T-helper 2 cell treated with Interferon-gamma antibody and Interleukin-4, amounts not matched to agents 5 μg/mL and 100 μg/mL, for 36 hours (primary cell): ENCODE data around the gene ULK1.

Experiments
- DNase-seq: peaks from one replicate; pipeline ENCODE4 v3.0.0; 2021; ENCODE audit warnings: low spot score
- H3K27ac Mint-ChIP-seq: one replicate; pipeline ENCODE4 v1.8.0; 2021; ENCODE audit warnings: mild to moderate bottlenecking, mixed read lengths
- H3K27me3 Mint-ChIP-seq: one replicate; pipeline ENCODE4 v1.8.0; 2021; ENCODE audit warnings: low read depth, mixed read lengths
- H3K36me3 Mint-ChIP-seq: one replicate; pipeline ENCODE4 v1.8.0; 2021; ENCODE audit warnings: low read depth, mixed read lengths
- H3K4me1 Mint-ChIP-seq: one replicate; pipeline ENCODE4 v1.8.0; 2021; ENCODE audit warnings: low read depth, mixed read lengths
- H3K4me3 Mint-ChIP-seq: one replicate; pipeline ENCODE4 v1.8.0; 2022; ENCODE audit warnings: mild to moderate bottlenecking, moderate library complexity, mixed read lengths
- H3K9me3 Mint-ChIP-seq: one replicate; pipeline ENCODE4 v1.8.0; 2021; ENCODE audit warnings: mixed read lengths

ULK1 gene

DNA sequence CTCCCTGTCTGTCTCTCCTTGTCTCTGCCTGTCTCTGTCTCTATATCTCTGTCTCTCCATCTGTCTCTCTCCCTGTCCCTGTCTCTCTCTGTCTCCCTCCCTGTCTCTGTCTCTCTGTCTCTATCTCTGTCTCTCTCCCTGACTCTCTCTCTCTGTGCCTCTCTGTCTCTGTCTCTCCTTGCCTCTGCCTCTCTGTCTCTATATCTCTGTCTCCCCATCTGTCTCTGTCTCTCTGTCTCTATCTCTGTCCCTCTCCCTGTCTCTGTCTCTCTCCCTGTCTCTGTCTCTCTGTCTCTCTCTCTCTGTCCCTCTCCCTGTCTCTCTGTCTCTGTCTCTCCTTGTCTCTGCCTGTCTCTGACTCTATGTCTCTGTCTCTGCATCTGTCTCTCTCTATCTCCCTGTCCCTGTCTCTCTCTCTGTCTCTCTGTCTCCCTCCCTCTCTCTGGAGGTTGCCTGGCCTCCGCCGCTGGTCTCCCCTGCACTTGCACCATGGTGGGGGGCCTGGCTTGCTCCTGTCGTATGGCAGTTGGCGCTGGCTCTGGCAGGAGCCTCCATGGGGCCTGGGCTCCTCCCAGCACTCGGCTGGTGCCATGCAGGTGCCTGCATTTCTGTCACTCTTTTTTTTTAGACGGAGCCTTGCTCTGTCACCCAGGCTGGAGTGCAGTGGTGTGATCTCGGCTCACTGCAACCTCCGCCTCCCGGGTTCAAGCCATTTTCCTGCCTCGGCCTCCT, 37.9 kb upstream of the ULK1 start:
- Mint-ChIP-seq H3K36me3 (no peaks in the 10 kb centered on the region), H3K27ac (no peak overlapping the region), H3K27me3 (peaks cover 3% of the 10 kb centered on the region), H3K9me3 (no peaks in the 10 kb centered on the region), H3K4me3 (no peak overlapping the region), H3K4me1 (peaks cover 5% of the 10 kb centered on the region)
- no peak for DNase-seq

DNA sequence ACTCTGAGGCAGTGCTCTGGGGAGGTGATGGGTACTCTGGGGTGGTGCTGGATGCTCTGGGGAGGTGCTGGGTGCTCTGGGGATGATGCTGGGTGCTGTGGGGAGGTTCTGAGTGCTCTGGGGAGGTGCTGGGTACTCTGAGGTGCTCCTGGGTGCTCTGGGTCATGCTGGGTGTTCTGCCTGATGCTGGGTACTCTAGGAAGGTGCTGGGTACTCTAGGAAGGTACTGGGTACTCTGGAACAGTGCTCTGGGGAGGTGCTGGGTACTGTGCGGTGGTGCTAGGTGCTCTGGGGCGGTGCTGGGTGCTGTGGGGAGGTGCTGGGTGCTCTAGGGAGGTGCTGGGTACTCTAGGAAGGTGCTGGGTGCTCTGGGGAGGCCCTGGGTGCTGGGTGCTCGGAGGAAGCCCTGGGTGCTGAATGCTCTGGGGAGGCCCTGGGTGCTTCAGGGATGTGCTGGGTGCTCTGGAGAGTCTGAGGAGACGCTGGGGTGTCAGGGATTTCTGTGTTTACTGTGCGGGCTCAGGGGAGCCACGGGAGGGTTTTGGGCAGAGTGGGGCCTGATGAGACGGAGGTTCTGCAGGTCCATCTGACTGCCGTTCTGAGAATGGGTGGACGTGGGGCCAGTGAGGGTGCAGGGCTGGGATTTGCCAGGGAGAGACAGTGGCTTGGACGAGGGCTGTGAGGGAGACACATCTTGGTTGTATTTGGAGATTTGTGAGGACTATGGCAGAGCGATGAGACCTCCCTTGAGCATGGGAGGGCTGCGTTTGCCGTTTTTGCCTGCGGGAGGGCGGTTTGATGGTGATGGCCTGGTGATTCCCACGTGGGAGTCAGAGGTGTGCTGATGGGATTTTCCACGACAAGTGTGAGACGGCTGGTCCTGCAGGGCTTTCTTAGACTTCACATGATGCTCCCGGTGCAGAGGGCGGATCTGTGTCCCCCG, 36.2 kb upstream of the ULK1 start:
- no peaks in the 10 kb centered on the region for H3K9me3 Mint-ChIP-seq
- no peak for DNase-seq
- peaks cover 5% of the 10 kb centered on the region for H3K4me1 Mint-ChIP-seq
- no peaks in the 10 kb centered on the region for H3K36me3 Mint-ChIP-seq
- no peak overlapping the region for H3K27ac Mint-ChIP-seq
- peaks cover 3% of the 10 kb centered on the region for H3K27me3 Mint-ChIP-seq
- no peak overlapping the region for H3K4me3 Mint-ChIP-seq

DNA sequence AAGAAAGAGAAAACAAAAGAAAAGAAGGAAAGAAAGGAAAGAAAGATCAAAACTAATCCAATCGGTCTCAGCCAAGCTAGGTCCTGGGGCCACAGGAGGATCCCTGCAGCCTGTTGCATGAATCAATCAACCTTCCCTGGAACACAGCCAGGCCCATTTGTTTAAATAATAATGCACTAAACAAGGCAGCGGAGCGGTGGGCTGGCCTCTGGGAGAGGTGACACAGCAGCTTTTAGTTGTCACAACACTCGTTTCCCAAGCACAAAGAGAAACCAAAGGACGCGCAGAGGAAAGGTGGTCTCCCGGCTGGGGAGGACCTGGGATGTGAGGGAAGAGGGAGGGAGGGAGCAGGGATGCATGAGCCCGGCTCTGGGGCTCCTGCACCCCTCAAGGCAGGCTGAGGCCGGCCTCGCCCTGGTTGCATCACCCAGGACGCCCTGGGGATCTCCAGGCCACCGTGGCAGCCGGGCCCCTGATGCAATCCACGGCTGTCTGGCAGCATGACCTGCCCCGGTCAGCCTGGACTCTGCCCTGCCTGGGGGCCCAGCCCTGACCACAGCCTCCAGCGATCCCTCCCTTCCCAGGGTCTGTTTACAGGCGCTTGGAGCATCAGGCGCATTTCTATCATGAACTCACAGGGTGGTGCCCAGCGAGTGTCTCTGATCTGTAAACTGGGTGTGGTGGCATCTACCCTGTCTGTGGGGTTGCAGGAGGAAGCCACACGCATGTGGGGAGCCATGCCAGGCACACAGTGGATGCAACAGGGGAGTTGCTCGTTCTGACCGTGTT, 33.8 kb upstream of the ULK1 start:
- Mint-ChIP-seq H3K4me1 (peaks cover 5% of the 10 kb centered on the region), H3K9me3 (no peaks in the 10 kb centered on the region), H3K4me3 (no peak overlapping the region), H3K27me3 (peaks cover 3% of the 10 kb centered on the region), H3K36me3 (no peaks in the 10 kb centered on the region), H3K27ac (peak overlapping the region; percentile 26)
- DNase-seq, result no peak

DNA sequence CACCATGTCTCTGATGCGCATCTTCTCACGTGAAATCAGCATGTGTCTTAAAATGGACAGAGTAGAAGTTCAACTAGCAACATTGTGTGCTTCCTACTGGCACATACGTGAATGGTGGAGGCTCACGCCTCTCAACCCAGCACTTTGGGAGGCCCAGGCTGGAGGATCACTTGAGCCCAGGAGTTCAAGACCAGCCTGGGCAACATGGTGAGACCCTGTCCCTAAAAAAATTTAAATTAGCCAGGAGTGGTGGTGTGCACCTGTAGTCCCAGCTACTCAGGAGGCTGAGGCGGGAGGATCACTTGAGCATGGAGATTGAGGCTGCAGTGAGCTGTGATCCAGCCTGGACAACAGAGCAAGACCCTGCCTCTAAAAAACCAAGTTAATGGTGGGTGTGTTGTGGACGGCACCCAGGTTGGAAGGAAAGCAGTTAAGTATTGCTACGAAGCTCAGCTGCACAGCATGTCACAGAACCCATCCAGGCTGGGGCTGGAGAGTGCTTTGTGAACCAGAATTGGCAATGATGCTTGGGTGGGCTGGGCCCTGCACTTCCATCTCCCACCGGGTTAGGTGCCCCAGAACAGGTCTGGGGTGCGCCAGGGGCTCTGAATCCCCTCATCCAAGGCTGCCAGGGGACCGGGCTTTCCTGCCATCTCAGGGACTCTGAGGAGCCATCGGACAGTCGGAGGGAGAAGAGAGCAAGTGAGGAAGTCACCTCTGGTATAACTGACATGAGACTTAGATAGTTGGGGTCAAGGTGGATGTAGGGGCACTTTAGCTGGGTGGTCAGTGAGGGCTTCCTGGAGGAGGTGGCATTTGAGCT, 33.0 kb upstream of the ULK1 start:
- Mint-ChIP-seq H3K36me3 (no peaks in the 10 kb centered on the region), H3K4me3 (no peak overlapping the region), H3K27ac (no peak overlapping the region), H3K4me1 (peaks cover 5% of the 10 kb centered on the region), H3K27me3 (no peaks in the 10 kb centered on the region), H3K9me3 (no peaks in the 10 kb centered on the region)
- DNase-seq, result no peak

DNA sequence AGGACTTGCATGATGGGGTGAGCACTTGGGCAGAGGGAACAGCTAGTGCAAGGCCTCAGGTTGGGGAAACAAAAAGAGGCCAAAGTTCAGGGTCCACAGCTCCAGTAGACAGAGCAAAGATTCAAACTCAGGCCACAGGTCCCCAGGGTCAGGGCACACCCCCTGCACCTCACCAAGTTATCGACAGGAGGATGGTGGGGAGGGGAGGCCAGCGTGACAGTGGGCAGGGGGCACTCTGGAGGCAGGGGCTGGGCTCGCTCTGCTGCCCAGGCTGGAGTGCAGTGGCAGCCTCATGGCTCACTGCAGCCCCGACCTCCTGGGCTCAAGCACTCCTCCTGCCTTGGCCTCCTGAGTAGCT, 32.4 kb upstream of the ULK1 start:
- H3K9me3 Mint-ChIP-seq, result no peaks in the 10 kb centered on the region
- H3K27ac Mint-ChIP-seq, result no peak overlapping the region
- H3K4me1 Mint-ChIP-seq, result peaks cover 5% of the 10 kb centered on the region

DNA sequence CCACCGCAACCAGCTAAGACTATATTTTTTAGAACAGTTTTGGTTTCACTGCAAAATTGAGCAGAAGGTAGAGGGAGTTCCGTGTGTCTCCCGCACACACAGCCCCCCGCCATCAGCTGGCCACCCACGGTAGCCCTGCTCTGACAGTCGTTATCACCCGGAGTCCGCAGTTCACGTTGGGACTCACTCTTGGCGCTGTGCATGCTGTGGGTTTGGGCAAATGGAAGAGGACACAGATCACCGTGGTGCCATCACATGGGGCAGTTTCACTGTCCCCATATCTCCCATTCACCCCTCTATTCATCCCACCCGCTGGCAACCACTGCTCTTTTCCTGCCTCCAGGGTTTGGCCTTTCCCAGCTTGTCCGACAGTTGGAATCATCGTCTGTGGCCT, 31.8 kb upstream of the ULK1 start:
- H3K36me3 Mint-ChIP-seq, result no peaks in the 10 kb centered on the region
- no peak overlapping the region for H3K4me3 Mint-ChIP-seq
- H3K4me1 Mint-ChIP-seq, result peaks cover 5% of the 10 kb centered on the region
- H3K9me3 Mint-ChIP-seq, result no peaks in the 10 kb centered on the region
- H3K27me3 Mint-ChIP-seq, result no peaks in the 10 kb centered on the region
- H3K27ac Mint-ChIP-seq, result no peak overlapping the region
- no peak for DNase-seq

More for the DNA sequence above, 32.4 kb upstream of the ULK1 start:
- no peaks in the 10 kb centered on the region for H3K36me3 Mint-ChIP-seq
- no peaks in the 10 kb centered on the region for H3K27me3 Mint-ChIP-seq
- DNase-seq, result no peak
- H3K4me3 Mint-ChIP-seq, result no peak overlapping the region

DNA sequence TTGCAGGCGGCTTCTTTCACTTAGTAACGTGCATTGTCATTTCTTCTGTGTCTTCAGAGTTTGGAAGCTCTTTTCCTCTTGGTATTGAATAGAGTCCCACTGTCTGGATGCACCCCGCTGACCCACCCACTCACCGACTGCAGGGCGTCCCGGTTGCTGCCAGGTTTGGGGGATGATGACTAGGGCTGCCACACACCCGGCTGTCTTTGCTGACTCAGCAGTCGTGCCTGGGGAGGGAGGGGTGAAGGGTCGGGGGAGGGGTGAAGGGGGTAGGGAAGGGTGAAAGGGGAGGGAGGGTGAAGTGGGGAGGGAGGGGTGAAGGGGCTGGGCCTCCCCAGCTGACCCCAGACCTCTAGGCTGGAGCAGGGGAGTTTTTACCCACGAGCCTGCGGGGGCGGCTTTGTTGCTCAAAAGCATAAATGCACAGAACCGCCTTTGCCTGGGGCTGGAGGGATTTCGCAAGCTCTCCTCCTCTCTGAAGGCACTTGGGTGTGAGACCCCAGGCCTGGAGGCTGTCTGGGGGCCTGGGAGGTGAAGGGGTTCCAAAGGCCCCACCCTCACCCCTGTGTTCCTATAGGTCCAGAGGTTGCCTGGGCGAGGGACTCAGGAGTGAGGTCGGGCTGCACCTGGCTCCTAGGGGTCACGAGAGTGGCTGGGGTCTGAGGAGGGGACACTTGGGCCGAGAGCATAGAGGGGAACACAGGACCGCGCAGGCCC, 31.3 kb upstream of the ULK1 start:
- DNase-seq, result no peak
- Mint-ChIP-seq H3K36me3 (no peaks in the 10 kb centered on the region), H3K27ac (no peak overlapping the region), H3K27me3 (no peaks in the 10 kb centered on the region), H3K4me3 (no peak overlapping the region), H3K4me1 (peaks cover 5% of the 10 kb centered on the region), H3K9me3 (no peaks in the 10 kb centered on the region)

DNA sequence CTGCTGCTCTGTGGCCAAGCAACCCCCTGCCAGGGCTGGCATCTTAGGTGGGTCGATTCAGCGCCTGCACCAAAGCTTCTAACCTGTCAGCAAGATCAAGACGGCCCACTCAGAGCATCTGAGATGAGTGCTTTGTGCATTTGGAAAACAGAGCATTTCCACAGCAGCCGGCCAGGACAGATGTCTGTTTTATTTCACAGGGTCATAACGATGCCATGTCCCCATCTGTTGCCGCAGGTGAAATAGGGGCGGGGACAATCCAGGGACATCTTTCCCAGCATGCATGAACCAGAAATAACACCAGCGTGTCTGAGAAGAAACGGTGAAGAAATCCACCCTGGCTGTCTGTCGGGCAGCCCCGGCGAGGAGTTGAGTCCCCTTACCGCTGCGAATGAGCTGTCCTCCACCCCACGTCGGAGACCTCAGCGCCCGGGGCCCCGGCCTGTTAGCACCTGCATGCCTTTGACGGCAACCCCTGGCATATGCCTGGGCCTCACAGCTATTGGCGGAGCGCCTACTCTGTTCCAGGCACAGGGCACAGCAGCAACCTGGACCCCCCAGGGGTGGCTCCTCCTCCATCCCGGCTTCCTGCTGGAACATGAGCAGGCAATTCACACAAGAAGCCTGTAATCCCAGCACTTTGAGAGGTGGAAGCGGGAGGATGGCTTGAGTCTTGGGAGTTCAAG, 30.6 kb upstream of the ULK1 start:
- no peaks in the 10 kb centered on the region for H3K9me3 Mint-ChIP-seq
- peaks cover 5% of the 10 kb centered on the region for H3K4me1 Mint-ChIP-seq
- no peak overlapping the region for H3K27ac Mint-ChIP-seq
- DNase-seq, result no peak
- H3K4me3 Mint-ChIP-seq, result no peak overlapping the region
- no peaks in the 10 kb centered on the region for H3K36me3 Mint-ChIP-seq
- H3K27me3 Mint-ChIP-seq, result no peaks in the 10 kb centered on the region

DNA sequence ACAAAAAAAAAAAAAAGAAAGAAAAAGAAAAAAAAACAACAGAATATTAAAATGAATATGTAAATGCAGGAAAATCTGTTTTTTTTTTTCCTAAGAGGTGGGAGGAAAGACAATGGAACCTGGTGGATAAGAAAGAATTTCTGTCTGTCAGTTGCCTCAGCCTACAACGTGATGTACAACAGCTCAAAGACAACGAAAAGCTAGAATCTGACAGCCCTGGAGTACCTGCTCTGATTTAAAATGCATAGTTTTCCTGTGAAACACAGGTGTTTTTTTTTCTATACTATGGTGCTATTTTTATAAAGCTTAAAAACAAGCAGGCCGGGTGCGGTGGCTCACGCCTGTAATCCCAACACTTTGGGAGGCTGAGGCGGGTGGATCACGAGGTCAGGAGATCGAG, 30.0 kb upstream of the ULK1 start:
- Mint-ChIP-seq H3K9me3 (no peaks in the 10 kb centered on the region), H3K4me3 (no peak overlapping the region), H3K27me3 (no peaks in the 10 kb centered on the region), H3K27ac (no peak overlapping the region), H3K4me1 (peaks cover 5% of the 10 kb centered on the region), H3K36me3 (no peaks in the 10 kb centered on the region)
- DNase-seq, result no peak

DNA sequence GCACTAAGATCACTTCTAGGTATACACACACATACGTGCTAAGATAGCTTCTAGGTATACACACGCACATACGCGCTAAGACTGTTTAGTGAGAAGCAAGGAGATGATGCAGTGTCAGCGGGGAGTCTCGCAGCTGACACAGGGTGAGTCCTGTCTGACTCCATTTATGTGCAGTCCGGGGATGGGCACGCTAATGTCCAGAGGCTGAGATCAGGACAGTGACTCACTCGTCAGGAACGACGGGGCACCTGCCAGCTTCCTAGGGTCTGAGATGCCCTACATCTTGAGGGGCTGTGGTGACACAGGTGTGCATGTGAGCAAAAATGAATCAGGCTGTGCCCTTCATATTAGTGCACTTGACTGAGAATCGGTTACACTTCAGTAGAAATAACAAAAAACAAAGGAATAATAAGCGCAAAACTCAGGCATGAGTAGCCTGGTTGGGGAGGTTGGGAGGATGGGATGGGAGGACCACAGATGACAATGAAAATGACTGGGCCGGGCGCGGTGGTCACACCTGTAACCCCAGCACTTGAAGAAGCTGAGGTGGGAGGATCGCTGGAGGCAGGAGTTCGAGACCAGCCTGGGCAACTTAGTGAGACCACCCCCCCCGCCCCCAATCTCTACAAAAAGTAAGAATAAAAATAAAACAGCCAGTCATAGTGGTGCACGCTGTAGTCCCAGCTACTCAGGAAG, 29.1 kb upstream of the ULK1 start:
- Mint-ChIP-seq H3K4me3 (no peak overlapping the region), H3K9me3 (no peaks in the 10 kb centered on the region)

DNA sequence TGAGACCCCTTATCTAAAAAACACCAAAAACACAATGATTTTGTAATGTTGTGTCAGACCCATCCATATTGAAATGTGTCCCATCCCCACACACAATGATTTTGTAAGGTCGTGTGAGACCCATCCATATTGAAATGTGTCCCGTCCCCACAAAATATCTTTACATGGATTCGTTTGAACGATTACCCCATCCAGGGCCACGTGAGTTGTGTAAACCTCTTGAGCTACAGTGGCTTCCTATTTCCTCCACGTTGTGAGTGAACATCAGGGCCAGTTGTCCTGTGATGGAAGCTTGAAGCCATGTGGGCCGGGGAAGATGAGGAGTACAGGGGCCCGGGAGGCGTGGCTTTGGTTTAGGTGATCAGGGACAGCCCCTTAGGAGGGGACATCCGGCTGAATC, 27.0 kb upstream of the ULK1 start:
- H3K9me3 Mint-ChIP-seq, result no peaks in the 10 kb centered on the region
- H3K4me1 Mint-ChIP-seq, result no peaks in the 10 kb centered on the region
- H3K36me3 Mint-ChIP-seq, result no peaks in the 10 kb centered on the region
- no peaks in the 10 kb centered on the region for H3K27me3 Mint-ChIP-seq
- H3K4me3 Mint-ChIP-seq, result no peak overlapping the region
- H3K27ac Mint-ChIP-seq, result no peak overlapping the region
- no peak for DNase-seq

More for the DNA sequence above, 29.1 kb upstream of the ULK1 start:
- no peaks in the 10 kb centered on the region for H3K36me3 Mint-ChIP-seq
- H3K4me1 Mint-ChIP-seq, result peaks cover 2% of the 10 kb centered on the region
- DNase-seq, result no peak
- H3K27ac Mint-ChIP-seq, result no peak overlapping the region
- H3K27me3 Mint-ChIP-seq, result no peaks in the 10 kb centered on the region
